Heart left ventricle (tissue), 13 donors: ENCODE results near the gene HES5.

ENCODE experiments used
- POLR2A ChIP-seq, 2 donors: fragments of 450-650 bp; IDR thresholded peaks; one replicate each; pipeline ENCODE4 v1.6.1; 2017; ENCODE audit warnings: antibody characterized with exemption in 2 of 2, mild to moderate bottlenecking in 2 of 2, moderate library complexity in 2 of 2
- TF ChIP-seq, protein P1 (sequence below), 12 donors: fragments of 200-600 bp; sonication (generic) in 4 of 12; IDR thresholded peaks; one replicate each; pipeline versions ENCODE4 v1.5.0 to v1.8.0; 2018 to 2022; ENCODE audit warnings: antibody characterized with exemption in 12 of 12, mild to moderate bottlenecking in 5 of 12
- donor health status: ischemic (EF 13 %, LVEDD 7.1; RV severe dilation, severe dysfunction).
- donor health status: DM: no; HTN: yes; CAD: no.
- donor health status: DM: no; HTN: no; CAD: no.
- donor health status: ischemic (EF 25% LVEDD 6.9; RV normal size, moderate dysfunction).
- donor health status: ischemic (EF 25% LVEDD 5.7; RV mildly dilated, moderate dysfunction).
- donor health status: ischemic (EF 35%, LVEDD 5.7; RV mildly dilated, moderate dysfunction).
- donor health status: nonischemic (EF 11% LVEDD 7.7; RV severe dilation, severe dysfunction).
- donor health status: DM: yes; HTN: yes; CAD: no.
- donor health status: PGD.
- donor health status: ischemic (EF 29% LVEDD 5.4; RV normal size, mild dysfunction).
- donor health status: nonischemic (EF 23%, LVEDD 6.1; RV moderate dilation, normal function).

DNA sequence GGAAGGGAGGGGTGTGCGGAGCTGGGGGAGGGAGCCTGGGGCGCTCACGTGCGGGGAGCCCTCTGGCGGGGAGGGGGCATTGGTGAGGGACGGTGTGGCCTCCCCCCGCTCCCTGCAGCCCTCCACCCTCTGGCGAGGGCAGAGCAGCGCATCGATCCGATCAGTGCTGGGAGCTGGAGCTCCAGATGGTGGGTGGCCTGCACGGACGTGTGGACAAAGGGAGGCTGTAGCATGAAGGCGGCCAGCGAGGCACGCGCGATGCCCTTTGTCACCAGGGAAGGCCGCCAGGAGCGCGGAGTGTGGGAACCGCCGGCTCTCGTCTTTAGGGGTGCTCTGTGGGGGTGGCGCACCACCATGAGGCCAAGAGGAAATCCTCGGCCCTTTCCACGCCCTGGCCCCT lies 5.4 kb upstream of the HES5 start:
- TF ChIP-seq, protein P1, sequence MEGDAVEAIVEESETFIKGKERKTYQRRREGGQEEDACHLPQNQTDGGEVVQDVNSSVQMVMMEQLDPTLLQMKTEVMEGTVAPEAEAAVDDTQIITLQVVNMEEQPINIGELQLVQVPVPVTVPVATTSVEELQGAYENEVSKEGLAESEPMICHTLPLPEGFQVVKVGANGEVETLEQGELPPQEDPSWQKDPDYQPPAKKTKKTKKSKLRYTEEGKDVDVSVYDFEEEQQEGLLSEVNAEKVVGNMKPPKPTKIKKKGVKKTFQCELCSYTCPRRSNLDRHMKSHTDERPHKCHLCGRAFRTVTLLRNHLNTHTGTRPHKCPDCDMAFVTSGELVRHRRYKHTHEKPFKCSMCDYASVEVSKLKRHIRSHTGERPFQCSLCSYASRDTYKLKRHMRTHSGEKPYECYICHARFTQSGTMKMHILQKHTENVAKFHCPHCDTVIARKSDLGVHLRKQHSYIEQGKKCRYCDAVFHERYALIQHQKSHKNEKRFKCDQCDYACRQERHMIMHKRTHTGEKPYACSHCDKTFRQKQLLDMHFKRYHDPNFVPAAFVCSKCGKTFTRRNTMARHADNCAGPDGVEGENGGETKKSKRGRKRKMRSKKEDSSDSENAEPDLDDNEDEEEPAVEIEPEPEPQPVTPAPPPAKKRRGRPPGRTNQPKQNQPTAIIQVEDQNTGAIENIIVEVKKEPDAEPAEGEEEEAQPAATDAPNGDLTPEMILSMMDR (IDR thresholded peaks at IDR 0.05): no peak
- TF ChIP-seq POLR2A (IDR thresholded peaks at IDR 0.05): no peak
